ENCODE results near the gene CHSY3.
A peak's percentile ranks its signal among the peaks of the same experiment; 100 is the strongest.
"Not testable (repeated sequence)": the region's sequence is repeated elsewhere in the genome, so short reads cannot be mapped to it uniquely, and the experiment has no call there.

The CHSY3 gene

DNA sequence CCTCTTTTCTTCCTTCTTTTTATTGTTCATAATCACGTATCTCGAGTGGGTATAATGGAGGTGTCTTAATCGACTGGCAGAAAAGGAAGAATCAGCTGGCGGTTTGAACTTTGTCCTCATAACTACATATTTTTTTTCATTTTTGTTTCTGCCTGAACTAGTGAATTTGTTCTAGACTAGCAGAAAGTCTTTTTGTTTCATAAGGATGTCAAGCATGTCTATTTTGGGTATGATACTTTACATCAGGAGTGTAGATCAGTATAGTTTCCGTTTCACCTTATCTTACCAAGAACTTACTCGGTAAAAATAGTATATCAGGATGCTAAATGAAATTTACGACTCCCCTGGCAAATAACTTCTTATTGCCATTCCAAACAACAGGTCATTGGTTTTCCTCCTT is 278.9 kb downstream of the CHSY3 start:
- no peak for DNase-seq (ENCODE audit: low read depth)
- TF ChIP-seq, protein P1, sequence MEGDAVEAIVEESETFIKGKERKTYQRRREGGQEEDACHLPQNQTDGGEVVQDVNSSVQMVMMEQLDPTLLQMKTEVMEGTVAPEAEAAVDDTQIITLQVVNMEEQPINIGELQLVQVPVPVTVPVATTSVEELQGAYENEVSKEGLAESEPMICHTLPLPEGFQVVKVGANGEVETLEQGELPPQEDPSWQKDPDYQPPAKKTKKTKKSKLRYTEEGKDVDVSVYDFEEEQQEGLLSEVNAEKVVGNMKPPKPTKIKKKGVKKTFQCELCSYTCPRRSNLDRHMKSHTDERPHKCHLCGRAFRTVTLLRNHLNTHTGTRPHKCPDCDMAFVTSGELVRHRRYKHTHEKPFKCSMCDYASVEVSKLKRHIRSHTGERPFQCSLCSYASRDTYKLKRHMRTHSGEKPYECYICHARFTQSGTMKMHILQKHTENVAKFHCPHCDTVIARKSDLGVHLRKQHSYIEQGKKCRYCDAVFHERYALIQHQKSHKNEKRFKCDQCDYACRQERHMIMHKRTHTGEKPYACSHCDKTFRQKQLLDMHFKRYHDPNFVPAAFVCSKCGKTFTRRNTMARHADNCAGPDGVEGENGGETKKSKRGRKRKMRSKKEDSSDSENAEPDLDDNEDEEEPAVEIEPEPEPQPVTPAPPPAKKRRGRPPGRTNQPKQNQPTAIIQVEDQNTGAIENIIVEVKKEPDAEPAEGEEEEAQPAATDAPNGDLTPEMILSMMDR (conservative IDR thresholded peaks at IDR 0.05; ENCODE audit: low read length), result no peak
- H3K4me3 ChIP-seq (ENCODE audit: low read length), result no peak overlapping the region

DNA sequence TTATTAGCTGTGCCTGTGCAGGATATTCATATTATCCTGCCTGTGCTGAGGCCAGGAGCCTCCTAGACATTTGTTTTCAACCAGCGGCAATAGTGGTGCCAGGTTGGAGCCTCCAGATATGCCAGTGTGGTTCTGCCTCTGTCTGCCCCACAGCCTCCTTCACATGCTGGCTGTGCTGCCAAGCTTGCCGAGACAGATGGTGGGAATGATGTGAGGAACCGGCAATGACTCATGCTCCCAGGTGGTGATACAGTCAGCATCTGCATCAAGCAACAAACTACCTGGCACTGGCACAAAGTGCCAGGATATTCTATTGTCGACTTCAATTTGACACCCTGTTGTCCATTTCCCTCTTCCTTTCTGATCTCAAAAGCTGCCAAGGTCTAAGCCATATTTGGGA is 285.7 kb downstream of the CHSY3 start:
- no peak overlapping the region for H3K4me3 ChIP-seq (ENCODE audit: low read length)
- TF ChIP-seq, protein P1 (conservative IDR thresholded peaks at IDR 0.05; ENCODE audit: low read length), result no peak
- no peak for DNase-seq (ENCODE audit: low read depth)

DNA sequence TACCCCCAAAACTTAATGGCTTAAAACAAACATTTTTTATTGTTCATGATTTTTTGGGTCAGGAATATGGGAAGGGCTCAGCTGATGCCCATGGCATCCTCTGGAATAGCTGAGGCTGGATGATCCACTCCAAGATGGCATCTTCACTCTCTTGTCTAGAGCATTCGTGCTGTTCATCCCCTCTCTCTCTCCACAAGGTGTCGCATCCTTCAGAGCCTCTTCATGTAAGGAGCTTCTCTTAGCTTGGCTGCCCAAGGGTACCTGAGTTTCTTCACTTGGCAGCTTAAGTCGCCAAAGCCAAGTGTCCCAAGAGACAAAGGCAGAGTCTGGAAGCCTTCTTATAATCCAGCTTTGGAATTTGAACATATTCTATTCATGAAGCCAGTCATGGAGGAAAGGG is 294.7 kb downstream of the CHSY3 start:
- TF ChIP-seq, protein P1 (conservative IDR thresholded peaks at IDR 0.05; ENCODE audit: low read length), result peak; percentile 47
- H3K4me3 ChIP-seq (ENCODE audit: low read length), result no peak overlapping the region
- peak; percentile 30 for DNase-seq (ENCODE audit: low read depth)

DNA sequence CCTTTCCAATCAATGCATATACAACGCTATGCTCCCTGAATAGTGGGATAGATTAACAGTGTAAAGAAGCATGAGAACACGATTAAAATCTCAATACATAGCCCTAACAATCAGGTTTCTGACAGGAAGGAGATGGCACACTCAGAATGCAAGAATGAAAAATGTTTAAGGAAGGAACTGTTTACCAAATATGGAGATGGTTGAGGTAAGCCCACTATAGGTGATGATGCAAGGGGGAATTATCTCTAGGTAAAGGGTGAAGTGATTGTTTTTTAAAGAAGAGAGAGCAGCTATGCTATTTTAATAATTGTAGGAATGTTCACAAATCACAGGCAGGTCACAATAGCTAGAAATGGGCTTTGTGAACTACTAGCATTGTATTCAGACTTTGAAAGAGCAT is 302.4 kb downstream of the CHSY3 start:
- TF ChIP-seq, protein P1 (conservative IDR thresholded peaks at IDR 0.05; ENCODE audit: low read length), result no peak
- DNase-seq (ENCODE audit: low read depth), result no peak
- H3K4me3 ChIP-seq (ENCODE audit: low read length), result no peak overlapping the region

DNA sequence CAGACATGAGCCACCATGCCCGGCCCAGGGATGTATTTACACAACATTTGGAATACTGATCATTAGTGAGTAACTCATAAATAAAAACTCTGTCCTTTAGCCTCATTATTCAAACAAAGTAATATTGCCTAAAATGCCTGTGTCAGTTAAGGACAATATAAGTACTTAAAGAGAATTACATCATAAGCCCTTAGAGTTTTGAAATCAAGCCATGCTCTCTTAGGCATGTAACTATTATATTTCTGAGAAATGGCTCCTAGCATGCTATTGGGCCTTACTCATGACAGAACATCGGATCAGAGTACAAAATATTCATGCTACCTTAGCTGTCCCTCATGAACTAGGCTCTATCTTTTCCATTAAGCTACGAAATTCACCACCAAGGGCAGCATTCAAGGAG is 309.3 kb downstream of the CHSY3 start:
- no peak for DNase-seq (ENCODE audit: low read depth)
- H3K4me3 ChIP-seq (ENCODE audit: low read length), result no peak overlapping the region
- TF ChIP-seq, protein P1 (conservative IDR thresholded peaks at IDR 0.05; ENCODE audit: low read length), result no peak

DNA sequence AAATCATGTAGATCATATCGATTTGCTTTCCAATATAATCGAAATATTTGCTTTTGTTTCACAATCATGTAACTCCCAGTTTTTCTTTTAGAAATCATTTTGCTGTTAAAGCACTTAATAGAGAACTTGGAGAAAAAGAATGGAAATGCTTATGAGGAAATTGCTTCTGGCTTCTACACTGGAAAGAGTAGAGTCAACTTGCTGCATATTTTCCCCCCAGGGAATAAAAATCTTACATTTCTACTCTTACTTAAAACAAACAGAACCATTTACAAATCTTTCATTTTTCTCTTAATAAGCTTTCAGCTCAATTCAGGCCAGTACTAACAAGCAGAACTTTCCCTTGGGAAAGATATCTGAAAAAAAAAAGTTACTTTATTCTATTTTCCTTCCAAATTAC is 312.0 kb downstream of the CHSY3 start:
- DNase-seq (ENCODE audit: low read depth), result no peak
- H3K4me3 ChIP-seq (ENCODE audit: low read length), result no peak overlapping the region
- TF ChIP-seq, protein P1 (conservative IDR thresholded peaks at IDR 0.05; ENCODE audit: low read length), result no peak

DNA sequence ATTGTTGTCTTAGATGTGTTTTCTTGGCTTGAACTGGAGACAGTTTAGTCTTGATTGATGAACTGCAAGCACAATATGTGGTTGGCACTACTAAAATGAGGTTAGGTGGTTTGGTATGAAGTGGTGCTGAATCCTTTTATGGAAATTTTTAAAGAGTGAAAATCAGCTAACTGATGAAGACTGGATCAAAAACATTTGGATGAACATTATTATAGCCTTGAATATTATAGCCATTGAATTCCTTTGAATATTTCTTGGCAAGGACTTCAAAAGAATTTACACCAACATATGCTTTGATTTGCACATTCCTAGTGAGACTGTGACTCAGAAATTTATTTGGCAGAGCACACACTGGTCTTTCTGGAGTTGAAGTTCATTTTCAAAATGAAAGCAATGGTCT is 318.3 kb downstream of the CHSY3 start:
- peak; percentile 5 for DNase-seq (ENCODE audit: low read depth)
- TF ChIP-seq, protein P1 (conservative IDR thresholded peaks at IDR 0.05; ENCODE audit: low read length), result no peak
- no peak overlapping the region for H3K4me3 ChIP-seq (ENCODE audit: low read length)

DNA sequence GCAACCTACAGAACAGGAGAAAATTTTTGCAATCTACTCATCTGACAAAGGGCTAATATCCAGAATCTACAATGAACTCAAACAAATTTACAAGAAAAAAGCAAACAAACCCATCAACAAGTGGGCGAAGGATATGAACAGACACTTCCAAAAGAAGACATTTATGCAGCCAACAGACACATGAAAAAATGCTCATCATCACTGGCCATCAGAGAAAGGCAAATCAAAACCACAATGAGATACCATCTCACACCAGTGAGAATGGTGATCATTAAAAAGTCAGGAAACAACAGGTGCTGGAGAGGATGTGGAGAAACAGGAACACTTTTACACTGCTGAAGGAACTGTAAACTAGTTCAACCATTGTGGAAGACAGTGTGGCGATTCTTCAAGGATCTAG is 322.3 kb downstream of the CHSY3 start:
- not testable (repeated sequence) for DNase-seq (ENCODE audit: low read depth); H3K4me3 ChIP-seq (ENCODE audit: low read length)
